Measurements from ENCODE around the gene TAF7. TPM values are rescaled to one million over a fixed set of nuclear protein-coding genes. Genes with fewer than 3 reads are reported as not detected.

Gene TAF7
- total and polyA plus RNA-seq, 10 of the 15 experiments (the other 5 are each of a cell fraction or from before 2014, with no cell fraction given) = 42.0 to 88.8 (median 69.2) TPM

DNA sequence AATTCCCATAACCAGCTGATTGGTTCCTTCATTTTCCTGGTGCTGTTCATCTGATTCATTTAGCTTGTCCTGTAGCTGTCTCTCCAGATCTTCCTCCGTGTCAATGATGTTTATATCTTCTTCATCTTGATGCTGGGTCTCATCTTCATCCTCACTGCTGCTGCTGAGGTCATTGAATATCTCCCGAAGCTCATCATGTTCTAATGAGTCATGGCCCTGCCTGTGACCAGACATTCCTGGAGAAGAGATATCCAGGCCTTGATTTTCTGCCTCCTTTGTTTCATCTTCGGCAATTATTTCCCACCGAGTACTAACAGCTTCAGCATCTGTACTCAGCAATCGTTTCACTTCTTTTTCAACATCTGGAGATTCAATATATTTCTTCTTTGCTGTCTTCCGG lies 1.4 kb downstream of the TAF7 start:
- peak overlapping the region; percentile 68; the same call in 1 of the 2 replicates for H3K4me2 ChIP-seq (ENCODE audit: control insufficient read depth, insufficient read depth)
- peak overlapping the region; percentile 81; the same call in 1 of the 2 replicates for H3K4me3 ChIP-seq
- ATAC-seq = no peak
- CTCF ChIA-PET = interaction anchor here (1.1 to 3.1 kb wide), 15 partner anchors 11 to 248 kb away, joined by 3 to 21 read pairs (median 5); partner anchors contain the start of genes PCDHGA1, PCDHGA10, PCDHGA11 and PCDHGB3
- POLR2A ChIA-PET = no interaction called here
- H3K9ac ChIP-seq (ENCODE audit: control insufficient read depth, insufficient read depth, low read length) = no peak overlapping the region
- intact Hi-C loops (cut with micrococcal nuclease; ENCODE audit: unreplicated experiment) (no loop called here), in situ Hi-C loops (cut with MboI) (no loop called here)
- SMC1A ChIA-PET (ENCODE audit: uncharacterized antibody, unreplicated experiment) = interaction anchor here (1.0 to 2.2 kb wide), 2 partner anchors 19 to 50 kb away, joined by 3 to 5 read pairs; partner anchors contain the start of gene PCDHGB3
- peaks cover 23% of the 10 kb centered on the region for H3K79me2 ChIP-seq (ENCODE audit: control insufficient read depth, insufficient read depth, low read length)
- no peak overlapping the region for H2AFZ ChIP-seq (ENCODE audit: control insufficient read depth, low read depth, low read length)
- no peaks in the 10 kb centered on the region for H4K20me1 ChIP-seq (ENCODE audit: control insufficient read depth, insufficient read depth)
- 98% methylated on average over 6 of the region's 6 CpGs for WGBS (ENCODE audit: insufficient coverage, insufficient replicate concordance, low lambda C conversion rate, missing lambda C conversion rate)
- no peaks in the 10 kb centered on the region for H3K27me3 ChIP-seq (replicated peaks in 1 of 2; ENCODE audit: control insufficient read depth in 2 of 2, insufficient read depth in 2 of 2, low read length in 1 of 2)
- RAD21 ChIA-PET (ENCODE audit: unreplicated experiment) = interaction anchor here (1.0 to 2.7 kb wide), 2 partner anchors 239 to 245 kb away, joined by 4 to 17 read pairs; no protein-coding TSS in a partner anchor
- DNase-seq (ENCODE audit: low read depth, low spot score) = no peak
- H3K4me1 ChIP-seq (ENCODE audit: control insufficient read depth, insufficient read depth, low read length) = no peaks in the 10 kb centered on the region
- H3K36me3 ChIP-seq (ENCODE audit: control insufficient read depth in 2 of 2, insufficient read depth in 2 of 2, low read length in 1 of 2) = 0 out of 4 replicates have a peak, but pooled peaks cover 0 to 4% of the 10 kb centered on the region in 2 experiments
- BruUV-seq (replicated peaks) = no TSS peak
- H3K9me3 ChIP-seq (replicated peaks; ENCODE audit: control insufficient read depth, insufficient read depth, low read length) = peaks cover 29% of the 10 kb centered on the region
- FAIRE-seq = no peak
- H3K27ac ChIP-seq (ENCODE audit: control insufficient read depth, insufficient read depth) = no peak overlapping the region
- TF ChIP-seq GATAD2B (conservative IDR thresholded peaks at IDR 0.05; ENCODE audit: low read depth) = no peak
- TF ChIP-seq BHLHE40 (IDR thresholded peaks at IDR 0.05; ENCODE audit: borderline replicate concordance in 1 of 2, low read depth in 2 of 2, low read length in 1 of 2) = no peak
- TF ChIP-seq KAT2A (conservative IDR thresholded peaks at IDR 0.05; ENCODE audit: control insufficient read depth, low read depth, low read length) = no peak
- no peak for TF ChIP-seq CHD1 (IDR thresholded peaks at IDR 0.05; ENCODE audit: low read depth, low read length)
- TF ChIP-seq ATF7 (IDR thresholded peaks at IDR 0.05; ENCODE audit: low read depth) = no peak
- TF ChIP-seq ASH2L (IDR thresholded peaks at IDR 0.05; ENCODE audit: borderline replicate concordance, low read depth) = no peak
- no peak for TF ChIP-seq LARP7 (IDR thresholded peaks at IDR 0.05)
- TF ChIP-seq PAX8 (IDR thresholded peaks at IDR 0.05) = no peak
- no peak for TF ChIP-seq BCLAF1 (IDR thresholded peaks at IDR 0.05)
- TF ChIP-seq, protein P1, sequence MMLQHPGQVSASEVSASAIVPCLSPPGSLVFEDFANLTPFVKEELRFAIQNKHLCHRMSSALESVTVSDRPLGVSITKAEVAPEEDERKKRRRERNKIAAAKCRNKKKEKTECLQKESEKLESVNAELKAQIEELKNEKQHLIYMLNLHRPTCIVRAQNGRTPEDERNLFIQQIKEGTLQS (IDR thresholded peaks at IDR 0.05; ENCODE audit: borderline replicate concordance, extremely low read depth, low read depth, low read length) = no peak
- TF ChIP-seq YBX1 (IDR thresholded peaks at IDR 0.05) = no peak
- TF ChIP-seq HDAC2 (IDR thresholded peaks at IDR 0.05) = no peak
- TF ChIP-seq, protein P2, sequence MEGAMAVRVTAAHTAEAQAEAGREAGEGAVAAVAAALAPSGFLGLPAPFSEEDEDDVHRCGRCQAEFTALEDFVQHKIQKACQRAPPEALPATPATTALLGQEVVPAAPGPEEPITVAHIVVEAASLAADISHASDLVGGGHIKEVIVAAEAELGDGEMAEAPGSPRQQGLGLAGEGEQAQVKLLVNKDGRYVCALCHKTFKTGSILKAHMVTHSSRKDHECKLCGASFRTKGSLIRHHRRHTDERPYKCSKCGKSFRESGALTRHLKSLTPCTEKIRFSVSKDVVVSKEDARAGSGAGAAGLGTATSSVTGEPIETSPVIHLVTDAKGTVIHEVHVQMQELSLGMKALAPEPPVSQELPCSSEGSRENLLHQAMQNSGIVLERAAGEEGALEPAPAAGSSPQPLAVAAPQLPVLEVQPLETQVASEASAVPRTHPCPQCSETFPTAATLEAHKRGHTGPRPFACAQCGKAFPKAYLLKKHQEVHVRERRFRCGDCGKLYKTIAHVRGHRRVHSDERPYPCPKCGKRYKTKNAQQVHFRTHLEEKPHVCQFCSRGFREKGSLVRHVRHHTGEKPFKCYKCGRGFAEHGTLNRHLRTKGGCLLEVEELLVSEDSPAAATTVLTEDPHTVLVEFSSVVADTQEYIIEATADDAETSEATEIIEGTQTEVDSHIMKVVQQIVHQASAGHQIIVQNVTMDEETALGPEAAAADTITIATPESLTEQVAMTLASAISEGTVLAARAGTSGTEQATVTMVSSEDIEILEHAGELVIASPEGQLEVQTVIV (IDR thresholded peaks at IDR 0.05; ENCODE audit: borderline replicate concordance, partially characterized antibody) = no peak
- TF ChIP-seq CBFB (IDR thresholded peaks at IDR 0.05; ENCODE audit: low read depth) = no peak
- TF ChIP-seq CBX5 (IDR thresholded peaks at IDR 0.05; ENCODE audit: low read depth) = no peak
- TF ChIP-seq CEBPB (IDR thresholded peaks at IDR 0.05; ENCODE audit: borderline replicate concordance in 1 of 2, low read depth in 2 of 2, low read length in 2 of 2) = no peak
- TF ChIP-seq, protein P3, sequence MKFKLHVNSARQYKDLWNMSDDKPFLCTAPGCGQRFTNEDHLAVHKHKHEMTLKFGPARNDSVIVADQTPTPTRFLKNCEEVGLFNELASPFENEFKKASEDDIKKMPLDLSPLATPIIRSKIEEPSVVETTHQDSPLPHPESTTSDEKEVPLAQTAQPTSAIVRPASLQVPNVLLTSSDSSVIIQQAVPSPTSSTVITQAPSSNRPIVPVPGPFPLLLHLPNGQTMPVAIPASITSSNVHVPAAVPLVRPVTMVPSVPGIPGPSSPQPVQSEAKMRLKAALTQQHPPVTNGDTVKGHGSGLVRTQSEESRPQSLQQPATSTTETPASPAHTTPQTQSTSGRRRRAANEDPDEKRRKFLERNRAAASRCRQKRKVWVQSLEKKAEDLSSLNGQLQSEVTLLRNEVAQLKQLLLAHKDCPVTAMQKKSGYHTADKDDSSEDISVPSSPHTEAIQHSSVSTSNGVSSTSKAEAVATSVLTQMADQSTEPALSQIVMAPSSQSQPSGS (IDR thresholded peaks at IDR 0.05; ENCODE audit: low read length) = no peak
